ENCODE measurements around the gene MTERF4. TPM values are rescaled to one million over a fixed set of nuclear protein-coding genes. Genes with fewer than 3 reads are reported as not detected.

MTERF4 gene
- total RNA-seq, 1 donor from 2014 or later, result 23.6 TPM

GRCh38 chr2:241052677-241053360 is 49.3 kb downstream of the MTERF4 start:
- DNase-seq (ENCODE audit: low spot score), result no peak

- no peak for DNase-seq (ENCODE audit: low spot score)
These were observed 50.3 kb downstream of the MTERF4 start for GRCh38 chr2:241051578-241052487.

DNA sequence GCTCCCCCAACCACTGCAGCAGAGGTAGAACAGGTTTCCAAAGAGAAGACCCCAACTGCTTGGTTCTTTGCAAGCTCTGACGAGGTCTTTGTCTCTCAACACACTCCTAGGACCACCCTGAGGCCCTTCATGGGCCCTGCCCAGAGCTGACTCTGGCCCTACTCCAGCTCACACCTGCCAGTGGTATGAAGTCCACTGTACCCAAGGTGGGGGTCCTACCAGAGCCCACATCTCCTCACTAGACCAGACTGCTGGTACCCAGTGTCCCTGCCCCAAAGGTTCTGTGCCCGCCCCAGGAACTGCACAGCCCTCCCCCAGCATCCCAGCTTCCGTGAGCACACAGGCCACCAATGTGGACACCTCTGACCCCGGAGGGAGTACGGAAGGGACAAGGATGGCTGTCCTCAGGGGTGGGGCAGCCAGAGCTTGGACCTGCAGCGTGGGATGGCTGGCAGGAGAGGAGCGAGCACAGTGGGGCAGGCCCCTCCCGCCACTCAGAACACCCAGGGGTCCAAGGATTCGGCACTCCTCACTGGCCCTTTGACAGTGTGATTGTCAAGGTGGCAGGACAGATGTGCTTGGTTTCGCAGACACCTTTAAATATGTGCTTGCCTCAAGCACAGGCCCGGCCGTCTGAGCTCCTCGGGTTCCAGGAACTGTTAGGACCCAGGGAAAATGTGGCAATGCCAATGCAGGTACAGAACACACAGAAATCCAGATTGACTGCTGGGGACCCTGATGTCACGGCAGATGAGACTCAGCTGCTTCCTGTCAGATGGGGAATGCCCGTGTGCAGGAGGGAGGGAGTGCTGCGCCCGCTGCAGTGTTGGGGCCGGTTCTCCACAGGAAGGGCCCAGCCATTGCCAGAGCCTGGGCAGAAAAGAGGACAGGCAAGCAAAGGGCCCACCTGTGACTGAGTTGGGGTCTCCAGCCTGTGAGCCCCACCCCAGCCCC is 51.2 kb downstream of the MTERF4 start:
- DNase-seq (ENCODE audit: low spot score), result no peak

DNA sequence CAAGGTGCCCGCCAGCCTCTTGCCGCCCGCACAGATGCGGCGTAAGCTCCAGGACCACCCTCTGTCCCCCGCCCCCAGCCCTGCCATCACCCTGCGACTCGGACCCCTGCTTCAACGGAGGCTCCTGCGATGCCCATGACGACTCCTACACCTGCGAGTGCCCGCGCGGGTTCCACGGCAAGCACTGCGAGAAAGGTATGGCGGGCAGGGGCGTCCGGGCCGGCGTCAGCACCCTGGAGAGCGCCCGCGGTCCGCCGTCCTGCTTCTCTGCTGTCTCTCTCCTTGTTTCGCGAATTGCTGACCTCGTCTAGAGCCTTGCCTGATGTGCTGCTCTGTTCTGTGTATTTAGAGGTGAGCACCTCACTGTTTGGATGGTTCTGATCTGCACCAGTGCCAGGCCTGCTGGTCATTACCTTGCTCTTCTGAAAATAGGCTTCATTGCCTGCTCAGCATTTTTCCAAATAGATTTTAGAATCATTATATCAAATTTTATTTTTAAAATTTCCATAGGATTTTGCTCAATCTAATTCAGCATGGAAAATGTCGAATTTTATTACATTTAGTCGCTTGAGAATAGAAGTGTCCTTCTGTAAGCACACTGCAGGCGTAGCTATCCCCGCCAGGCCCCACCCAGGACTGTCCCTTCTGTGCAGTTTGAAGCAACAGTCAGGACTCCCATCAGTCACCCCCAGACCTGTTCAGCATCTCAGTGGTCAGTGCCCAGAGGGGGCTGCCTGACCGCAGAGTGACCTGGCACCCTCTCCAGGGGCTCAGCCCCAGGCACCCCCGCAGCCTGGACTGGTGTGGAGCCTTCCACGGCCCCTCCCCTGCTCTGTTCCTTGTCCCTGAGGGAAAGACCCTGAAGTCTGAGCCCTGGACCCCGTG is 52.1 kb downstream of the MTERF4 start:
- DNase-seq (ENCODE audit: low spot score), result no peak

- DNase-seq (ENCODE audit: low spot score), result no peak
These were observed 53.1 kb downstream of the MTERF4 start for GRCh38 chr2:241048949-241049343.

- DNase-seq (ENCODE audit: low spot score), result peak; percentile 88
These were observed 53.7 kb downstream of the MTERF4 start for GRCh38 chr2:241048149-241048948.

GRCh38 chr2:241047253-241048010 is 54.7 kb downstream of the MTERF4 start:
- DNase-seq (ENCODE audit: low spot score), result no peak

Other genes with a start within 250 kb of the MTERF4 start
- 0.32 TPM for gene AGXT, start 233.5 kb downstream of the MTERF4 start, total RNA-seq
- not detected for gene MAB21L4, start 206.1 kb downstream of the MTERF4 start, total RNA-seq
- gene CROCC2, start 196.0 kb downstream of the MTERF4 start, total RNA-seq, result not detected
- 58.0 TPM for gene SNED1, start 103.7 kb downstream of the MTERF4 start, total RNA-seq
- gene PASK, start 47.2 kb upstream of the MTERF4 start, total RNA-seq, result 6.4 TPM
- 48.9 TPM for gene PPP1R7, start 48.2 kb upstream of the MTERF4 start, total RNA-seq
- 1.7 TPM for gene ANO7, start 86.4 kb upstream of the MTERF4 start, total RNA-seq
- gene HDLBP, start 213.4 kb upstream of the MTERF4 start, total RNA-seq, result 492 TPM
- gene SEPTIN2, start 213.6 kb upstream of the MTERF4 start, total RNA-seq, result 403 TPM

All from mesenteric fat pad (tissue), 1 donor.